Right lobe of liver (tissue), 6 donors: Measurements from ENCODE around the gene LMO7. TPM values are rescaled to one million over a fixed set of nuclear protein-coding genes. Genes with fewer than 3 reads are reported as not detected.
"Not testable (repeated sequence)": the region's sequence is repeated elsewhere in the genome, so short reads cannot be mapped to it uniquely, and the experiment has no call there.

ENCODE experiments used
- ATAC-seq, 4 donors: fragments of 200-7000 bp; cut with Tn5 transposase; one replicate each; pipeline ENCODE4 v1.9.1; 2020; ENCODE audit warnings: mild to moderate bottlenecking in 4 of 4, moderate library complexity in 4 of 4
- DNase-seq, 3 donors: peaks; one replicate each; pipeline ENCODE4 v3.0.0-alpha.2; 2020
- H3K27ac ChIP-seq, 3 donors: fragments of 200-600 bp; one replicate each; pipeline ENCODE4 v1.8.0; 2022
- H3K27me3 ChIP-seq, 2 donors: fragments of 200-600 bp; one replicate each; pipeline ENCODE4 v1.8.0; 2022
- H3K36me3 ChIP-seq, 4 donors: fragments of 200-600 bp; sonication (generic) in 1 of 4; one replicate each; pipeline versions ENCODE4 v1.5.1 to v1.8.0; 2017 to 2022; ENCODE audit warnings: control low read depth in 1 of 4
- H3K4me1 ChIP-seq, 4 donors: fragments of 200-600 bp; sonication (generic) in 1 of 4; one replicate each; pipeline versions ENCODE4 v1.5.1 to v1.8.0; 2017 to 2022; ENCODE audit warnings: control low read depth in 1 of 4
- H3K4me3 ChIP-seq, 3 donors: fragments of 200-600 bp; one replicate each; pipeline ENCODE4 v1.8.0; 2022
- H3K9me3 ChIP-seq, 4 donors: fragments of 200-600 bp; sonication (generic) in 1 of 4; one replicate each; pipeline versions ENCODE4 v1.5.1 to v1.8.0; 2017 to 2022; ENCODE audit warnings: control low read depth in 1 of 4
- CTCF ChIP-seq, 4 donors: fragments of 200-600 bp in 3 of 4; fragments of 450-650 bp in 1 of 4; IDR thresholded peaks; one replicate each; pipeline versions ENCODE4 v1.5.1 to v1.8.0; 2016 to 2022; ENCODE audit warnings: antibody characterized with exemption in 4 of 4, mild to moderate bottlenecking in 2 of 4
- POLR2A ChIP-seq: fragments of 450-650 bp; IDR thresholded peaks from one replicate; pipeline ENCODE4 v1.6.1; 2017; ENCODE audit warnings: antibody characterized with exemption, mild to moderate bottlenecking
- WGBS: methylation state at CpG from one replicate; pipeline ENCODE4 v1.1.6; 2018; ENCODE audit warnings: low coverage, low lambda C conversion rate; ENCODE audit not compliant: insufficient coverage; ENCODE audit errors: missing lambda C conversion rate; 5-methylcytosine and 5-hydroxymethylcytosine counted together
- intact Hi-C, 2 donors: fragments of 100-400 bp; cut with DNase I; formaldehyde crosslinking; loops; one replicate each; pipeline versions ENCODE4 v1.11.2 to v1.14.1; 2022
- total RNA-seq, 6 experiments: library from RNA; depleted of rRNA in 2 of 6; stranded (reverse); fragments of >200 nt in 2 of 6; fragmentation: NEBNext Ultra II Directional in 3 of 6; extraction: Animal tissue kit (Norgen Biotek cat#: 25700) in 3 of 6; gene quantifications; one replicate each; pipeline versions ENCODE4 v1.1.0 to v1.2.4, GENCODE V29; 2016 to 2023
- donor health status: DM: no; HTN: yes; CAD: no.
- donor health status: DM: no; HTN: no; CAD: no.
- donor health status: DM: no; HTN: no; CAD: no.
- donor health status: DM: no; HTN: yes; CAD: no.
- donor health status: DM: no; HTN: yes; CAD: no.

Gene LMO7
- total RNA-seq, 6 experiments from 2014 or later, result 42.3 to 60.2 (median 51.1) TPM

GRCh38 chr13:75790198-75790970 is 154.3 kb downstream of the LMO7 start:
- H3K27me3 ChIP-seq, result no peaks in the 10 kb centered on the region
- ATAC-seq (no peak), DNase-seq (no peak)
- H3K4me1 ChIP-seq, result peaks cover 0 to 64% (median 14%) of the 10 kb centered on the region in 4 donors
- 80% methylated on average over 4 of the region's 4 CpGs for WGBS
- H3K9me3 ChIP-seq, result no peaks in the 10 kb centered on the region
- H3K4me3 ChIP-seq, result no peak overlapping the region
- intact Hi-C loops, result no loop called here
- H3K27ac ChIP-seq, result no peak overlapping the region
- TF ChIP-seq CTCF (IDR thresholded peaks at IDR 0.05) (no peak), POLR2A (no peak)
- H3K36me3 ChIP-seq, result no peaks in the 10 kb centered on the region

- ATAC-seq, result peak; percentile 90 to 96 (median 93)
- intact Hi-C loops, result no loop called here
- 25% methylated on average over 3 of the region's 3 CpGs for WGBS
- H3K9me3 ChIP-seq, result no peaks in the 10 kb centered on the region
- peaks cover 0 to 58% (median 14%) of the 10 kb centered on the region in 4 donors for H3K4me1 ChIP-seq
- peak overlapping the region; percentile 44 to 66 (median 64) for H3K27ac ChIP-seq
- peaks cover 0 to 2% (median 0%) of the 10 kb centered on the region in 4 donors for H3K36me3 ChIP-seq
- H3K27me3 ChIP-seq, result no peaks in the 10 kb centered on the region
- peak in 2 of 3 donors; percentile 61 to 70 for DNase-seq
- H3K4me3 ChIP-seq, result no peak overlapping the region
- TF ChIP-seq CTCF (IDR thresholded peaks at IDR 0.05) (no peak), POLR2A (peak; percentile 25)
Measured at GRCh38 chr13:75792526-75793187, 156.5 kb downstream of the LMO7 start.

GRCh38 chr13:75793188-75793567 is 157.0 kb downstream of the LMO7 start:
- H3K4me1 ChIP-seq, result peaks cover 0 to 56% (median 13%) of the 10 kb centered on the region in 4 donors
- not testable (repeated sequence) for ATAC-seq
- 37% methylated on average over 6 of the region's 9 CpGs for WGBS

GRCh38 chr13:75794663-75795062 is 158.5 kb downstream of the LMO7 start:
- H3K4me1 ChIP-seq, result peaks cover 0 to 44% (median 12%) of the 10 kb centered on the region in 4 donors

More at GRCh38 chr13:75793188-75793567, 157.0 kb downstream of the LMO7 start:
- intact Hi-C loops, DNase-seq, H3K36me3 ChIP-seq, H3K27me3 ChIP-seq, H3K4me3 ChIP-seq, H3K9me3 ChIP-seq: not testable (repeated sequence)
- peak overlapping the region in 2 of 3 donors; percentile 64 to 66 for H3K27ac ChIP-seq

More at GRCh38 chr13:75794663-75795062, 158.5 kb downstream of the LMO7 start:
- Histone ChIP-seq H3K27ac (peak overlapping the region; percentile 7 to 53 (median 31)), H3K4me3 (peak overlapping the region in 1 of 3 donors; percentile 3), H3K9me3 (no peaks in the 10 kb centered on the region), H3K27me3 (no peaks in the 10 kb centered on the region), H3K36me3 (peaks cover 0 to 2% (median 0%) of the 10 kb centered on the region in 4 donors)
- TF ChIP-seq POLR2A (no peak), CTCF (IDR thresholded peaks at IDR 0.05) (no peak)
- intact Hi-C loops, result no loop called here
- peak in 2 of 4 donors; percentile 20 to 26 for ATAC-seq
- no peak for DNase-seq
- WGBS, result 29% methylated on average over 1 of the region's 1 CpG
